HFFc6 (cell line): ENCODE data around the gene LYSMD3. TPM values are rescaled to one million over a fixed set of nuclear protein-coding genes. Genes with fewer than 3 reads are reported as not detected.

Experiments used
- DNase-seq: peaks from one replicate; pipeline ENCODE4 v3.0.0-alpha.2; 2018
- H3K27ac Mint-ChIP-seq: 2 replicates; pipeline ENCODE4 v1.8.0; 2020; ENCODE audit warnings: mild to moderate bottlenecking, mixed read lengths
- H3K27me3 Mint-ChIP-seq: 2 replicates; pipeline ENCODE4 v1.8.0; 2021; ENCODE audit warnings: mild to moderate bottlenecking, moderate library complexity, mixed read lengths; ENCODE audit not compliant: insufficient read depth
- H3K36me3 Mint-ChIP-seq: 2 replicates; pipeline ENCODE4 v1.8.0; 2021; ENCODE audit warnings: low read depth, mixed read lengths
- H3K4me1 Mint-ChIP-seq: 2 replicates; pipeline ENCODE4 v1.8.0; 2020; ENCODE audit warnings: low read depth, mixed read lengths
- H3K4me3 Mint-ChIP-seq: 2 replicates; pipeline ENCODE4 v1.8.0; 2020; ENCODE audit warnings: mild to moderate bottlenecking, moderate library complexity, mixed read lengths
- H3K9me3 Mint-ChIP-seq: 2 replicates; pipeline ENCODE4 v1.8.0; 2020; ENCODE audit warnings: mild to moderate bottlenecking, mixed read lengths
- CTCF ChIP-seq: fragments of 200-600 bp; sonication (generic); IDR thresholded peaks from 2 replicates; pipeline ENCODE4 v1.5.0; 2021; ENCODE audit warnings: antibody characterized with exemption, mild to moderate bottlenecking
- total RNA-seq, 6 experiments: library from RNA; stranded (reverse); fragmentation: NEBNext Ultra II Directional; extraction: Animal tissue kit (Norgen Biotek cat#: 25700); gene quantifications; 2 replicates in 1 of 6; 3 replicates in 5 of 6; pipeline ENCODE4 v1.2.3, GENCODE V29; 2021

The LYSMD3 gene
- total RNA-seq, 6 experiments from 2014 or later, result 28.5 to 34.8 (median 31.6) TPM

GRCh38 chr5:90534922-90535321, 5.5 kb upstream of the LYSMD3 start:
- no peaks in the 10 kb centered on the region for H3K36me3 Mint-ChIP-seq
- TF ChIP-seq CTCF, result no peak
- H3K9me3 Mint-ChIP-seq, result no peaks in the 10 kb centered on the region
- no peak overlapping the region for H3K27ac Mint-ChIP-seq
- no peak for DNase-seq
- H3K4me1 Mint-ChIP-seq, result no peaks in the 10 kb centered on the region
- H3K27me3 Mint-ChIP-seq, result peaks cover 11% of the 10 kb centered on the region
- H3K4me3 Mint-ChIP-seq, result no peak overlapping the region

- Mint-ChIP-seq H3K4me1 (no peaks in the 10 kb centered on the region), H3K9me3 (no peaks in the 10 kb centered on the region), H3K4me3 (no peak overlapping the region), H3K36me3 (no peaks in the 10 kb centered on the region), H3K27me3 (peaks cover 11% of the 10 kb centered on the region), H3K27ac (no peak overlapping the region)
- no peak for DNase-seq
- no peak for TF ChIP-seq CTCF
Observed at GRCh38 chr5:90533794-90534193, 4.4 kb upstream of the LYSMD3 start.

GRCh38 chr5:90530736-90531487, 1.5 kb upstream of the LYSMD3 start:
- H3K9me3 Mint-ChIP-seq, result no peaks in the 10 kb centered on the region
- H3K27ac Mint-ChIP-seq, result no peak overlapping the region
- peaks cover 26% of the 10 kb centered on the region for H3K4me1 Mint-ChIP-seq
- H3K36me3 Mint-ChIP-seq, result peaks cover 13% of the 10 kb centered on the region
- peaks cover 11% of the 10 kb centered on the region for H3K27me3 Mint-ChIP-seq
- no peak overlapping the region; the same call in 1 of the 2 replicates for H3K4me3 Mint-ChIP-seq
- no peak for TF ChIP-seq CTCF
- DNase-seq, result no peak

GRCh38 chr5:90529939-90530677, 724 bp upstream of the LYSMD3 start:
- Mint-ChIP-seq H3K4me1 (peaks cover 32% of the 10 kb centered on the region), H3K27ac (peak overlapping the region; percentile 96), H3K36me3 (peaks cover 18% of the 10 kb centered on the region), H3K9me3 (no peaks in the 10 kb centered on the region), H3K4me3 (peak overlapping the region; percentile 94), H3K27me3 (peaks cover 9% of the 10 kb centered on the region)
- peak; percentile 84 for DNase-seq
- peak; percentile 82 for TF ChIP-seq CTCF

- Mint-ChIP-seq H3K4me1 (peaks cover 46% of the 10 kb centered on the region), H3K4me3 (peak overlapping the region; percentile 94), H3K9me3 (no peaks in the 10 kb centered on the region), H3K36me3 (peaks cover 23% of the 10 kb centered on the region), H3K27ac (peak overlapping the region; percentile 96), H3K27me3 (peaks cover 6% of the 10 kb centered on the region)
- no peak for TF ChIP-seq CTCF
- no peak for DNase-seq
Observed at GRCh38 chr5:90528601-90529193, 687 bp downstream of the LYSMD3 start.
